Fibroblast of lung (primary cell): ENCODE results near the gene ZNF175. TPM values are rescaled to one million over a fixed set of nuclear protein-coding genes. Genes with fewer than 3 reads are reported as not detected.

Experiments used
- DNase-seq, 2 donors: peaks; one replicate each; pipeline versions ENCODE4 v3.0.0 to v3.0.0-alpha.2; 2010; ENCODE audit warnings: low read depth in 2 of 2
- H2AFZ ChIP-seq: 2 replicates; pipeline ENCODE4 v1.5.1; 2012; ENCODE audit warnings: low read length, control low read depth, inconsistent platforms
- H3K27ac ChIP-seq: 2 replicates; pipeline ENCODE4 v1.5.1; 2011; ENCODE audit warnings: low read length, control low read depth; ENCODE audit not compliant: insufficient read depth
- H3K27me3 ChIP-seq: 2 replicates; pipeline ENCODE4 v1.5.1; 2011; ENCODE audit warnings: mild to moderate bottlenecking, low read length; ENCODE audit not compliant: control insufficient read depth, insufficient read depth
- H3K36me3 ChIP-seq: 2 replicates; pipeline ENCODE4 v1.5.1; 2011; ENCODE audit warnings: low read length; ENCODE audit not compliant: control insufficient read depth, insufficient read depth
- H3K4me1 ChIP-seq: 2 replicates; pipeline ENCODE4 v1.5.1; 2011; ENCODE audit warnings: low read length; ENCODE audit not compliant: control insufficient read depth, insufficient read depth; ENCODE audit errors: extremely low read depth
- H3K4me2 ChIP-seq: 2 replicates; pipeline ENCODE4 v1.5.1; 2011; ENCODE audit warnings: low read length, control low read depth; ENCODE audit not compliant: insufficient read depth; ENCODE audit errors: extremely low read depth
- H3K4me3 ChIP-seq, 4 experiments: fragments of 200-600 bp in 1 of 4; sonication (generic) in 1 of 4; replicated peaks in 1 of 4; 2 replicates each; pipeline ENCODE4 v1.5.1; 2011 to 2016; ENCODE audit warnings: low read length in 4 of 4, low read depth in 3 of 4, mild to moderate bottlenecking in 3 of 4, control low read depth in 2 of 4, inconsistent platforms in 1 of 4, mixed read lengths in 1 of 4; ENCODE audit not compliant: insufficient read depth in 1 of 4; ENCODE audit errors: control extremely low read depth in 1 of 4
- H3K79me2 ChIP-seq: 2 replicates; pipeline ENCODE4 v1.5.1; 2012; ENCODE audit warnings: mild to moderate bottlenecking, low read length, inconsistent platforms; ENCODE audit not compliant: control insufficient read depth, insufficient read depth
- H3K9ac ChIP-seq: 2 replicates; pipeline ENCODE4 v1.5.1; 2011; ENCODE audit warnings: mild to moderate bottlenecking, low read length, control low read depth; ENCODE audit not compliant: insufficient read depth
- H3K9me3 ChIP-seq: 2 replicates; pipeline ENCODE4 v1.5.1; 2012; ENCODE audit warnings: low read depth, low read length; ENCODE audit not compliant: control insufficient read depth, insufficient read depth
- H4K20me1 ChIP-seq: 2 replicates; pipeline ENCODE4 v1.5.1; 2011; ENCODE audit warnings: low read length; ENCODE audit not compliant: control insufficient read depth, insufficient read depth; ENCODE audit errors: extremely low read depth
- EZH2 ChIP-seq: IDR thresholded peaks from 2 replicates; pipeline ENCODE4 v1.5.1; 2012; ENCODE audit warnings: low read length, control low read depth, mild to moderate bottlenecking; ENCODE audit errors: missing control alignments
- polyA plus RNA-seq, 2 donors: library from polyadenylated mRNA; depleted of rRNA in 1 of 2; stranded (reverse) in 1 of 2; unstranded in 1 of 2; fragments of >200 nt; gene quantifications; 2 replicates each; pipeline ENCODE4 v1.2.1, GENCODE V29; 2011 to 2012; ENCODE audit warnings: missing spikeins in 1 of 2
- total RNA-seq: library from RNA; depleted of rRNA; stranded (reverse); fragments of >200 nt; gene quantifications from 2 replicates; pipeline ENCODE4 v1.2.1, GENCODE V29; 2014
- TF ChIP-seq, protein P1 (sequence below), 2 donors: IDR thresholded peaks in 1 of 2; conservative IDR thresholded peaks in 1 of 2; 1 replicate in 1 of 2; 2 replicates in 1 of 2; pipeline ENCODE4 v1.5.1; 2011 to 2012; ENCODE audit warnings: low read length in 2 of 2, control low read depth in 1 of 2, inconsistent platforms in 1 of 2, low read depth in 1 of 2, mild to moderate bottlenecking in 1 of 2

The ZNF175 gene
- total and polyA plus RNA-seq, 2 donors (not counting 1 experiment from before 2014, with no cell fraction given), result 5.0 to 7.6 TPM

DNA sequence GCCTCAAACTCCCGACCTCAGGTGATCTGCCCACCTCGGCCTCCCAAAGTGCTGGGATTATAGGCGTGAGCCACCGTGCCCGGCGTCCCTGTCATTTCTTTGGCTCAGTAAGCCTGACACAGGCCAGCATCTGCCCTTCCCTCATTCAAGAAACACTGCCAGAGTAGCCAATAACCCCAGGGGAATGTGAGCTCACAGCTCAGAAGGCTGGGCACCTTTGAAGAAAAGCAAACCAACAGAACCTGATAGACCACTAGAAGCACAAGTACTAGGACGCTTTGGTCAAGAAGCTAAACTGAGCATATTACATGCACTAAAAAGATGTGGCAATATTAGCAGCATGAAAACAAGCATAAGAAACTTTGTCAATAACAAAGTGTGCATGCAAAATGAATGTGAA, 44.9 kb downstream of the ZNF175 start:
- H3K9ac ChIP-seq, result no peak overlapping the region

DNA sequence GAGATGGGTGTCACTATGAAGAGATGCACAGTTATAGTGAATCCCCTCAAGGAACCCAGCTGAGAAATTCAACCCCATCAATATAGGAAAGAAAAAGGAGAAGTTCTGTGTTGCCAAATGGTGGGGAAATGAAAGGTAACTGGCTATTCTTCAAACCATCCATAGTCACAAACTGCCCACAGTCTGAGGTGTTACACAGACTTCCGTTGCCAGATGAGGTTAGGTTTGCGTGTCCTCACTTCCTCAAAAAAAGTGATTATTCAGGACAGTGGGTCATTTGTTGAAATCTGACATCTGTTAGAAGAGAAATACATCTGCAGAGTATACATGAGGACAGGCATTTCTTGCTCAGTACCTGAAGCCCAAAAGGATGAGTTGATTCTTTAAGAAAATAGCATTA, 50.1 kb downstream of the ZNF175 start:
- no peaks in the 10 kb centered on the region for H4K20me1 ChIP-seq
- DNase-seq, result no peak
- H3K27ac ChIP-seq, result no peak overlapping the region
- H3K9me3 ChIP-seq, result no peaks in the 10 kb centered on the region
- TF ChIP-seq, protein P1, sequence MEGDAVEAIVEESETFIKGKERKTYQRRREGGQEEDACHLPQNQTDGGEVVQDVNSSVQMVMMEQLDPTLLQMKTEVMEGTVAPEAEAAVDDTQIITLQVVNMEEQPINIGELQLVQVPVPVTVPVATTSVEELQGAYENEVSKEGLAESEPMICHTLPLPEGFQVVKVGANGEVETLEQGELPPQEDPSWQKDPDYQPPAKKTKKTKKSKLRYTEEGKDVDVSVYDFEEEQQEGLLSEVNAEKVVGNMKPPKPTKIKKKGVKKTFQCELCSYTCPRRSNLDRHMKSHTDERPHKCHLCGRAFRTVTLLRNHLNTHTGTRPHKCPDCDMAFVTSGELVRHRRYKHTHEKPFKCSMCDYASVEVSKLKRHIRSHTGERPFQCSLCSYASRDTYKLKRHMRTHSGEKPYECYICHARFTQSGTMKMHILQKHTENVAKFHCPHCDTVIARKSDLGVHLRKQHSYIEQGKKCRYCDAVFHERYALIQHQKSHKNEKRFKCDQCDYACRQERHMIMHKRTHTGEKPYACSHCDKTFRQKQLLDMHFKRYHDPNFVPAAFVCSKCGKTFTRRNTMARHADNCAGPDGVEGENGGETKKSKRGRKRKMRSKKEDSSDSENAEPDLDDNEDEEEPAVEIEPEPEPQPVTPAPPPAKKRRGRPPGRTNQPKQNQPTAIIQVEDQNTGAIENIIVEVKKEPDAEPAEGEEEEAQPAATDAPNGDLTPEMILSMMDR (conservative IDR thresholded peaks at IDR 0.05 in 1 of 2, IDR thresholded peaks at IDR 0.05 in 1 of 2; ENCODE audit: low read depth in 1 of 2, low read length in 2 of 2), result no peak
- no peak for TF ChIP-seq EZH2
- H3K36me3 ChIP-seq, result no peaks in the 10 kb centered on the region
- H3K4me3 ChIP-seq, result no peak overlapping the region
- no peaks in the 10 kb centered on the region for H3K27me3 ChIP-seq
- H3K4me2 ChIP-seq, result no peak overlapping the region
- H2AFZ ChIP-seq, result no peak overlapping the region
- H3K9ac ChIP-seq, result no peak overlapping the region
- no peaks in the 10 kb centered on the region for H3K79me2 ChIP-seq
- H3K4me1 ChIP-seq, result no peaks in the 10 kb centered on the region

More for the DNA sequence above, 44.9 kb downstream of the ZNF175 start:
- Histone ChIP-seq H3K4me1 (no peaks in the 10 kb centered on the region), H2AFZ (no peak overlapping the region), H4K20me1 (no peaks in the 10 kb centered on the region), H3K79me2 (no peaks in the 10 kb centered on the region), H3K27me3 (no peaks in the 10 kb centered on the region), H3K9me3 (no peaks in the 10 kb centered on the region), H3K36me3 (no peaks in the 10 kb centered on the region), H3K4me3 (no peak overlapping the region), H3K27ac (no peak overlapping the region), H3K4me2 (no peak overlapping the region)
- no peak for DNase-seq
- TF ChIP-seq, protein P1 (conservative IDR thresholded peaks at IDR 0.05 in 1 of 2, IDR thresholded peaks at IDR 0.05 in 1 of 2; ENCODE audit: low read depth in 1 of 2, low read length in 2 of 2), result no peak
- no peak for TF ChIP-seq EZH2

DNA sequence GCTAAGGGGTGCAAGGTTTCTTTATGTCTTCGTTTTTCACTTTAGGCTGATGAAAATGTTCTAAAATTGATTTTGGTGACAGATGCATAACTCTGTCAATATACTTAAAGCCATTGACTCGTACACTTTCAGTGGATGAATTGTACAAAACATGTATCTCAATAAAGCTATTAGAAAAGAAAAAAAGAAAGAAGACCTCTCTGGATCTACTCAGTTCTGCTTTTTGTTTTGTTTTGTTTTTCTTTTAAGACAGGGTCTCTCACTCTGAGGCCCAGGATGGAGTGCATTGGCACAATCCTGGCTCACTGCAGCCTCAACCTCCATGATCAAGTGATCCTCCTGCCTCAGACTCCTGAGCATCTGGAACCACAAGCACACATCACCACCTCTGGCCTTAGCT, 55.6 kb downstream of the ZNF175 start:
- H3K27me3 ChIP-seq, result no peaks in the 10 kb centered on the region
- no peaks in the 10 kb centered on the region for H3K4me1 ChIP-seq
- H3K9ac ChIP-seq, result no peak overlapping the region
- no peak overlapping the region for H3K4me2 ChIP-seq
- no peak overlapping the region for H2AFZ ChIP-seq
- H4K20me1 ChIP-seq, result no peaks in the 10 kb centered on the region
- no peak for DNase-seq
- no peaks in the 10 kb centered on the region for H3K79me2 ChIP-seq
- no peak for TF ChIP-seq EZH2
- TF ChIP-seq, protein P1 (conservative IDR thresholded peaks at IDR 0.05 in 1 of 2, IDR thresholded peaks at IDR 0.05 in 1 of 2; ENCODE audit: low read depth in 1 of 2, low read length in 2 of 2), result no peak
- H3K9me3 ChIP-seq, result no peaks in the 10 kb centered on the region
- H3K36me3 ChIP-seq, result no peaks in the 10 kb centered on the region
- H3K27ac ChIP-seq, result no peak overlapping the region
- H3K4me3 ChIP-seq, result no peak overlapping the region
